Measurements from ENCODE around the gene FBLN1. TPM values are rescaled to one million over a fixed set of nuclear protein-coding genes. Genes with fewer than 3 reads are reported as not detected.

The FBLN1 gene
- total and polyA plus RNA-seq, 2 of the 13 experiments (the other 11 are each of a cell fraction or from before 2014, with no cell fraction given) = 37.3 to 103 TPM

DNA sequence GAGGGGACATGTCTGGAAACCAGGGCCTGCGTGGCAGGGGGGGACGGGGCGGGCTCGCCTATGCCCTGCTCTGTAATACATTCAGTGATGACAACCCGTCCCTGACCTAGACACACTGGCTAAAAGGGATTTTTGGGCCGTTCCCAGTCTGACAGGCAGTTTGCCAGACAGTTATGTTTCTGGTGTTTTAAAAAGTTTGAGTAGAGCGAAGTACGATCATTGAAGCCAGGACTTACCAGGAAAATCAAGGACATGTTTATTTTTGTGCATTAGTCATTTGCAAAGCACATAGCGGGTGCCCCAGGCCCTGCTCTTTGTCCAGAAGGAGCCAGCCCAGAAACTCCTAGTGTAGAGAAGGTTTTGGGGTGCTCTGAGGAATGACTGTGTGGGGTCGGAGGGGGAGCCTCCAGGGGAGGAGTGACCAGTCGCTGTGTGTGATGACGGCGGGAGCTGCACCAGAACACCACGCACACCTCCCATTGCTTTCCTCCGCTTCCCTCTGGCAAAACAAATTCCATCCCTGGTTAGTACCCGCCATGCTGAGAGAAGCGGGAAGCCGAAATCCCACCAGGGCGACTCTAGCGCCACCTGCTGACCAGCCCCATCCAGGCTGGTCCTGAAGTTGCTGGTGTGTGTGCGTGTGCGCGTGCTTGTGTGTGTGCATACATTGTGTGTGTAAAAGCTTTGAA is 50.8 kb downstream of the FBLN1 start (continued):
- TF ChIP-seq, protein P1, sequence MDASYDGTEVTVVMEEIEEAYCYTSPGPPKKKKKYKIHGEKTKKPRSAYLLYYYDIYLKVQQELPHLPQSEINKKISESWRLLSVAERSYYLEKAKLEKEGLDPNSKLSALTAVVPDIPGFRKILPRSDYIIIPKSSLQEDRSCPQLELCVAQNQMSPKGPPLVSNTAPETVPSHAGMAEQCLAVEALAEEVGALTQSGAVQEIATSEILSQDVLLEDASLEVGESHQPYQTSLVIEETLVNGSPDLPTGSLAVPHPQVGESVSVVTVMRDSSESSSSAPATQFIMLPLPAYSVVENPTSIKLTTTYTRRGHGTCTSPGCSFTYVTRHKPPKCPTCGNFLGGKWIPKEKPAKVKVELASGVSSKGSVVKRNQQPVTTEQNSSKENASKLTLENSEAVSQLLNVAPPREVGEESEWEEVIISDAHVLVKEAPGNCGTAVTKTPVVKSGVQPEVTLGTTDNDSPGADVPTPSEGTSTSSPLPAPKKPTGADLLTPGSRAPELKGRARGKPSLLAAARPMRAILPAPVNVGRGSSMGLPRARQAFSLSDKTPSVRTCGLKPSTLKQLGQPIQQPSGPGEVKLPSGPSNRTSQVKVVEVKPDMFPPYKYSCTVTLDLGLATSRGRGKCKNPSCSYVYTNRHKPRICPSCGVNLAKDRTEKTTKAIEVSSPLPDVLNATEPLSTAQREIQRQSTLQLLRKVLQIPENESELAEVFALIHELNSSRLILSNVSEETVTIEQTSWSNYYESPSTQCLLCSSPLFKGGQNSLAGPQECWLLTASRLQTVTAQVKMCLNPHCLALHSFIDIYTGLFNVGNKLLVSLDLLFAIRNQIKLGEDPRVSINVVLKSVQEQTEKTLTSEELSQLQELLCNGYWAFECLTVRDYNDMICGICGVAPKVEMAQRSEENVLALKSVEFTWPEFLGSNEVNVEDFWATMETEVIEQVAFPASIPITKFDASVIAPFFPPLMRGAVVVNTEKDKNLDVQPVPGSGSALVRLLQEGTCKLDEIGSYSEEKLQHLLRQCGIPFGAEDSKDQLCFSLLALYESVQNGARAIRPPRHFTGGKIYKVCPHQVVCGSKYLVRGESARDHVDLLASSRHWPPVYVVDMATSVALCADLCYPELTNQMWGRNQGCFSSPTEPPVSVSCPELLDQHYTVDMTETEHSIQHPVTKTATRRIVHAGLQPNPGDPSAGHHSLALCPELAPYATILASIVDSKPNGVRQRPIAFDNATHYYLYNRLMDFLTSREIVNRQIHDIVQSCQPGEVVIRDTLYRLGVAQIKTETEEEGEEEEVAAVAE (CRISPR knock-in tag; IDR thresholded peaks at IDR 0.05; ENCODE audit: borderline replicate concordance) = no peak
- TF ChIP-seq HES4 (CRISPR knock-in tag; IDR thresholded peaks at IDR 0.05; ENCODE audit: borderline replicate concordance) (no peak), ZSCAN9 (CRISPR knock-in tag; IDR thresholded peaks at IDR 0.05; ENCODE audit: borderline replicate concordance) (no peak), NKX3-1 (CRISPR knock-in tag; IDR thresholded peaks at IDR 0.05) (no peak), MIER3 (CRISPR knock-in tag; IDR thresholded peaks at IDR 0.05; ENCODE audit: borderline replicate concordance) (peak; percentile 34; the same call in 1 of the 2 replicates), ATAD3A (CRISPR knock-in tag; IDR thresholded peaks at IDR 0.05) (no peak), RBM22 (optimal IDR thresholded peaks at IDR 0.05; ENCODE audit: low read length) (no peak), ZNF34 (CRISPR knock-in tag; IDR thresholded peaks at IDR 0.05; ENCODE audit: borderline replicate concordance) (no peak), KDM2A (CRISPR knock-in tag; IDR thresholded peaks at IDR 0.05; ENCODE audit: borderline replicate concordance, low read depth) (peak; percentile 81), ZBTB33 (CRISPR knock-in tag; IDR thresholded peaks at IDR 0.05) (peak; percentile 99), SP5 (CRISPR knock-in tag; IDR thresholded peaks at IDR 0.05; ENCODE audit: borderline replicate concordance, low read depth) (no peak), THAP11 (CRISPR knock-in tag; IDR thresholded peaks at IDR 0.05) (peak; percentile 45; the same call in 1 of the 2 replicates), THAP8 (CRISPR knock-in tag; IDR thresholded peaks at IDR 0.05; ENCODE audit: borderline replicate concordance) (no peak), ZNF33A (CRISPR knock-in tag; IDR thresholded peaks at IDR 0.05; ENCODE audit: borderline replicate concordance) (no peak), SETDB1 (CRISPR knock-in tag; IDR thresholded peaks at IDR 0.05; ENCODE audit: borderline replicate concordance) (no peak), TBP (CRISPR knock-in tag; IDR thresholded peaks at IDR 0.05) (no peak)
- TF ChIP-seq, protein P2, sequence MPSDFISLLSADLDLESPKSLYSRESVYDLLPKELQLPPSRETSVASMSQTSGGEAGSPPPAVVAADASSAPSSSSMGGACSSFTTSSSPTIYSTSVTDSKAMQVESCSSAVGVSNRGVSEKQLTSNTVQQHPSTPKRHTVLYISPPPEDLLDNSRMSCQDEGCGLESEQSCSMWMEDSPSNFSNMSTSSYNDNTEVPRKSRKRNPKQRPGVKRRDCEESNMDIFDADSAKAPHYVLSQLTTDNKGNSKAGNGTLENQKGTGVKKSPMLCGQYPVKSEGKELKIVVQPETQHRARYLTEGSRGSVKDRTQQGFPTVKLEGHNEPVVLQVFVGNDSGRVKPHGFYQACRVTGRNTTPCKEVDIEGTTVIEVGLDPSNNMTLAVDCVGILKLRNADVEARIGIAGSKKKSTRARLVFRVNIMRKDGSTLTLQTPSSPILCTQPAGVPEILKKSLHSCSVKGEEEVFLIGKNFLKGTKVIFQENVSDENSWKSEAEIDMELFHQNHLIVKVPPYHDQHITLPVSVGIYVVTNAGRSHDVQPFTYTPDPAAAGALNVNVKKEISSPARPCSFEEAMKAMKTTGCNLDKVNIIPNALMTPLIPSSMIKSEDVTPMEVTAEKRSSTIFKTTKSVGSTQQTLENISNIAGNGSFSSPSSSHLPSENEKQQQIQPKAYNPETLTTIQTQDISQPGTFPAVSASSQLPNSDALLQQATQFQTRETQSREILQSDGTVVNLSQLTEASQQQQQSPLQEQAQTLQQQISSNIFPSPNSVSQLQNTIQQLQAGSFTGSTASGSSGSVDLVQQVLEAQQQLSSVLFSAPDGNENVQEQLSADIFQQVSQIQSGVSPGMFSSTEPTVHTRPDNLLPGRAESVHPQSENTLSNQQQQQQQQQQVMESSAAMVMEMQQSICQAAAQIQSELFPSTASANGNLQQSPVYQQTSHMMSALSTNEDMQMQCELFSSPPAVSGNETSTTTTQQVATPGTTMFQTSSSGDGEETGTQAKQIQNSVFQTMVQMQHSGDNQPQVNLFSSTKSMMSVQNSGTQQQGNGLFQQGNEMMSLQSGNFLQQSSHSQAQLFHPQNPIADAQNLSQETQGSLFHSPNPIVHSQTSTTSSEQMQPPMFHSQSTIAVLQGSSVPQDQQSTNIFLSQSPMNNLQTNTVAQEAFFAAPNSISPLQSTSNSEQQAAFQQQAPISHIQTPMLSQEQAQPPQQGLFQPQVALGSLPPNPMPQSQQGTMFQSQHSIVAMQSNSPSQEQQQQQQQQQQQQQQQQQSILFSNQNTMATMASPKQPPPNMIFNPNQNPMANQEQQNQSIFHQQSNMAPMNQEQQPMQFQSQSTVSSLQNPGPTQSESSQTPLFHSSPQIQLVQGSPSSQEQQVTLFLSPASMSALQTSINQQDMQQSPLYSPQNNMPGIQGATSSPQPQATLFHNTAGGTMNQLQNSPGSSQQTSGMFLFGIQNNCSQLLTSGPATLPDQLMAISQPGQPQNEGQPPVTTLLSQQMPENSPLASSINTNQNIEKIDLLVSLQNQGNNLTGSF (CRISPR knock-in tag; IDR thresholded peaks at IDR 0.05) = no peak

All from HepG2 (cell line).